Neural crest cell (in vitro differentiated cells): ENCODE measurements around the gene SERPINA5. TPM values are rescaled to one million over a fixed set of nuclear protein-coding genes. Genes with fewer than 3 reads are reported as not detected.

Experiments used
- DNase-seq: peaks from one replicate; pipeline ENCODE4 v3.0.0; 2021; ENCODE audit warnings: low read depth, mixed read lengths, low spot score
- H3K27ac Mint-ChIP-seq: one replicate; pipeline ENCODE4 v1.8.0; 2021; ENCODE audit warnings: mild to moderate bottlenecking, mixed read lengths; ENCODE audit not compliant: unreplicated experiment
- H3K27me3 Mint-ChIP-seq: 2 replicates; pipeline ENCODE4 v1.8.0; 2021; ENCODE audit warnings: low read depth, mild to moderate bottlenecking, mixed read lengths
- H3K36me3 Mint-ChIP-seq: 2 replicates; pipeline ENCODE4 v1.8.0; 2021; ENCODE audit warnings: low read depth, mild to moderate bottlenecking, mixed read lengths
- H3K4me1 Mint-ChIP-seq: 2 replicates; pipeline ENCODE4 v1.8.0; 2021; ENCODE audit warnings: mixed read lengths
- H3K4me3 Mint-ChIP-seq: one replicate; pipeline ENCODE4 v1.8.0; 2021; ENCODE audit warnings: mild to moderate bottlenecking, mixed read lengths
- H3K9me3 Mint-ChIP-seq: 2 replicates; pipeline ENCODE4 v1.8.0; 2021; ENCODE audit warnings: mixed read lengths
- total RNA-seq: library from RNA; stranded (reverse); gene quantifications from 2 replicates; pipeline ENCODE4 v1.2.1, GENCODE V29; 2021
- TF ChIP-seq, protein P1 (sequence below): fragments of 200-600 bp; sonication (generic); conservative IDR thresholded peaks from 2 replicates; pipeline ENCODE4 v1.5.0; 2021; ENCODE audit warnings: antibody characterized with exemption, mild to moderate bottlenecking

Gene SERPINA5
- total RNA-seq, 1 donor from 2014 or later, result 1.0 TPM

DNA sequence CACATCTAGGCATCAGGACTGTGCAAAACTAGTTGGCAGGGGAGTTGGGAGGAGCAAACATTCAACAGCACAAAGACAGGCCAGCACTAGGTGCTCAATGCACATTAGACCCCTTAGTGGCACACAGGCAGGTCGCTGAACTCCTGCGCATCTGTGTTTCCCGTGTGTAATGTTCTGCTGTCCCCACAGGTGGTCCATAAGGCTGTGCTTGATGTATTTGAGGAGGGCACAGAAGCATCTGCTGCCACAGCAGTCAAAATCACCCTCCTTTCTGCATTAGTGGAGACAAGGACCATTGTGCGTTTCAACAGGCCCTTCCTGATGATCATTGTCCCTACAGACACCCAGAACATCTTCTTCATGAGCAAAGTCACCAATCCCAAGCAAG lies 42.2 kb downstream of the SERPINA5 start:
- TF ChIP-seq, protein P1, sequence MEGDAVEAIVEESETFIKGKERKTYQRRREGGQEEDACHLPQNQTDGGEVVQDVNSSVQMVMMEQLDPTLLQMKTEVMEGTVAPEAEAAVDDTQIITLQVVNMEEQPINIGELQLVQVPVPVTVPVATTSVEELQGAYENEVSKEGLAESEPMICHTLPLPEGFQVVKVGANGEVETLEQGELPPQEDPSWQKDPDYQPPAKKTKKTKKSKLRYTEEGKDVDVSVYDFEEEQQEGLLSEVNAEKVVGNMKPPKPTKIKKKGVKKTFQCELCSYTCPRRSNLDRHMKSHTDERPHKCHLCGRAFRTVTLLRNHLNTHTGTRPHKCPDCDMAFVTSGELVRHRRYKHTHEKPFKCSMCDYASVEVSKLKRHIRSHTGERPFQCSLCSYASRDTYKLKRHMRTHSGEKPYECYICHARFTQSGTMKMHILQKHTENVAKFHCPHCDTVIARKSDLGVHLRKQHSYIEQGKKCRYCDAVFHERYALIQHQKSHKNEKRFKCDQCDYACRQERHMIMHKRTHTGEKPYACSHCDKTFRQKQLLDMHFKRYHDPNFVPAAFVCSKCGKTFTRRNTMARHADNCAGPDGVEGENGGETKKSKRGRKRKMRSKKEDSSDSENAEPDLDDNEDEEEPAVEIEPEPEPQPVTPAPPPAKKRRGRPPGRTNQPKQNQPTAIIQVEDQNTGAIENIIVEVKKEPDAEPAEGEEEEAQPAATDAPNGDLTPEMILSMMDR, result no peak
- Mint-ChIP-seq H3K27ac (no peak overlapping the region), H3K36me3 (peaks cover 4% of the 10 kb centered on the region), H3K4me1 (no peaks in the 10 kb centered on the region), H3K9me3 (peaks cover 7% of the 10 kb centered on the region), H3K4me3 (no peak overlapping the region), H3K27me3 (peaks cover 16% of the 10 kb centered on the region)
- no peak for DNase-seq

DNA sequence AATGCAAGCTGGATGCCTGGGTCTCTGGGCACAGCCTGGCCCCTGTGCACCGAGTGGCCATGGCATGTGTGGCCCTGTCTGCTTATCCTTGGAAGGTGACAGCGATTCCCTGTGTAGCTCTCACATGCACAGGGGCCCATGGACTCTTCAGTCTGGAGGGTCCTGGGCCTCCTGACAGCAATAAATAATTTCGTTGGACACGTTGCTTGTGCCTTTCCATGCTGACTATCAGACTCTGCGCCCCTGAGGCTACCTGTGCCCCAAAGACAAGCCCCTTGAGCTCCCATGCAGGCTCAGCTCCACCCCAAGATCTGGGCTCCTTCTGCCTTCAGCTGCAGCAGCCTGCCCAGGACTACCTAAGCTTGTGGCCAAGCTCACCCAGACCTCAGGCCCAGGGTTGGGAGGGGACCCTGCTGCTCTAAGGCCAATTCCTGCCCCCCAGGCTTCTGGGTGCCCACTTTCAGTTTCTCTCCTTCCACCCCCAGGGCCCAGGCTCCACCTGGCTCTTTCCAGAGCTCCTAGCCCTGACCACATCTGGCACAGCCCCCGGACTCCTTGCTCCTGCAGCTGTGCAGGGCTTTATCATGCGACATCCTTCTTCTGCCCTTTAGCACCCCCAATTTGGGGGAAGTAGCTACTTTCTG lies 42.8 kb downstream of the SERPINA5 start:
- Mint-ChIP-seq H3K27ac (no peak overlapping the region), H3K4me1 (no peaks in the 10 kb centered on the region), H3K4me3 (no peak overlapping the region), H3K36me3 (no peaks in the 10 kb centered on the region), H3K27me3 (peaks cover 16% of the 10 kb centered on the region), H3K9me3 (peaks cover 2% of the 10 kb centered on the region)
- TF ChIP-seq, protein P1, result no peak
- DNase-seq, result no peak

DNA sequence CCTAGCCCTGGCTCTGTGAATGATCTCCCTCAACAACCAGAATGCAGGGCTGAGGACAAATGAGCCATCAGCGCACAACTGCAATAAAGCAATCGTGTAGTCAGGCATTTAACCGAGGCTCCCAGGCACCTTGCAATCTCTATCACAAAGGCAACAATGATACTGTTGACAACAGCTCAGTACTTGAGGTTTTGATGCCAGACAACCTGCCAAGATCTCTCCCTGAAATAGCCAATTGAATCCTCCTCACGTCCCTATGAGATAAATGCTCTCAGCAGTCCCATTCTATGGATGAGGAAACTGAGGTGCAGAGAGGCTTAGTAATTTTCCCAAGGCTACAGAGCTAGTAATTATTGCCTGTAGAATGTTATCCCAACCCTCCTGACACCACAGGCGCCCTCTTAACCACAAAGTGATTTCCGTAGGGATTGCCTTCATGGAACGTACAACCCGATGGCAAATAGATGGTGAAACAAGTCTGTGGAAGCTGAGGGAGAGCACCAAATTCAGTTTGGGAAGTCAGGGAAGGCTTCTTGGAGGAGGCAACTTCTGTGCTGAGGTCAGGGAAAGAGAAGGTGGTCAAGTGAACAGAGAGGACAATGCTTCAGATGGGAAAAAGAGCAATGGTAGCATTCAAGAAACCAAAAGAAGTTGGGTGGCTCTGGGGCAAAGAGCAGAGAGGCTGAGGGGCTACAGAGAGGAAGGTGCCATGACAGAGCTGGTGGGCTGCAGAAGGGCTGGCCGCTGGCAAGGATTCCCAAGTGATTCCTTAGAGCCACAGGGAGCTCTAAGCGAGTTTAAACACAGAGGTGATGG lies 43.5 kb downstream of the SERPINA5 start:
- TF ChIP-seq, protein P1, result no peak
- DNase-seq, result no peak
- Mint-ChIP-seq H3K4me1 (no peaks in the 10 kb centered on the region), H3K9me3 (peaks cover 5% of the 10 kb centered on the region), H3K36me3 (no peaks in the 10 kb centered on the region), H3K4me3 (no peak overlapping the region), H3K27me3 (peaks cover 23% of the 10 kb centered on the region), H3K27ac (no peak overlapping the region)

DNA sequence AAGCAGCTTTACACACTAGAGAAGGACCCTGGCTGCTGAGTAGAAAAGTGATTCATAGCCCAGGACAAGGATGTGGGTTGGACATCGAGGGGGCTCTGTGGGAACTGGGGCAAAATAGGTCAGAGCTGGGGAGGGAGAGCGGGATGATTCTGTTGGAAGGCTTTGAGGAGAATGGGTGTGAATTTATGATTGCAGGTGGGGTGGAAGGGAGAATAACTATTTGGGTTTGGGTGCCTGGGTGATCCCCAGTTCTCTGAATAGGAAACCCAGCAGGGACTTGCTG lies 44.1 kb downstream of the SERPINA5 start:
- TF ChIP-seq, protein P1, result no peak
- no peaks in the 10 kb centered on the region for H3K36me3 Mint-ChIP-seq
- H3K27ac Mint-ChIP-seq, result no peak overlapping the region
- H3K9me3 Mint-ChIP-seq, result peaks cover 5% of the 10 kb centered on the region
- no peak overlapping the region for H3K4me3 Mint-ChIP-seq
- no peaks in the 10 kb centered on the region for H3K4me1 Mint-ChIP-seq
- DNase-seq, result no peak
- H3K27me3 Mint-ChIP-seq, result peaks cover 28% of the 10 kb centered on the region

DNA sequence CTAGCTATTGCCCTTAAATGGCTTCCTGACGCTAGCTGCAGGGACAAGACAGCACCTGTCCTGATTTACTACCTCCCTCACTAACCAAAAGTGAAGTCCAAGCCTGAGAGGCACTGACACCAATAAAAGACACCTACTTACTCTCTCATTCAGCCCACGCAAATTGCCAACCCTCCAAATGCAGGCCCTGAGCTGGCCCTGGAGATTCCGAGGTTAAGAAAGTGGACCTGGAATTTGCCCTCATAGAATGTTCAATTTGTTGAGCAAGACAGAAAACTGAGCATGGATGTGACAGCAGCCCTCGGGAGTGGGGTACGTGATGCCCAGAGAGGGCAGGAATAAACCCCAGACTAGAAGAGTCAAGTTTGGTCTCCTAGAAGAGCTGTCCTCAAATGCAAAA lies 47.4 kb downstream of the SERPINA5 start:
- TF ChIP-seq, protein P1, result no peak
- Mint-ChIP-seq H3K27ac (no peak overlapping the region), H3K36me3 (no peaks in the 10 kb centered on the region), H3K9me3 (peaks cover 7% of the 10 kb centered on the region), H3K27me3 (peaks cover 35% of the 10 kb centered on the region), H3K4me1 (no peaks in the 10 kb centered on the region), H3K4me3 (no peak overlapping the region)
- DNase-seq, result no peak
